KMS-11 (cell line): ENCODE data around the gene SCAMP3.
A peak's percentile ranks its signal among the peaks of the same experiment; 100 is the strongest.

Experiments
- H2AFZ ChIP-seq: fragments of 200-600 bp; sonication (generic); 2 replicates; pipeline ENCODE4 v1.6.1; 2016; ENCODE audit warnings: antibody characterized with exemption, mixed run types, low read depth
- H3K27ac ChIP-seq: fragments of 200-600 bp; sonication (generic); 2 replicates; pipeline ENCODE4 v1.6.1; 2016; ENCODE audit warnings: mild to moderate bottlenecking, mixed run types
- H3K27me3 ChIP-seq: fragments of 200-600 bp; sonication (generic); 2 replicates; pipeline ENCODE4 v1.6.1; 2017; ENCODE audit warnings: mild to moderate bottlenecking, low read depth, mixed run types, moderate library complexity; ENCODE audit not compliant: insufficient read depth
- H3K36me3 ChIP-seq: fragments of 200-600 bp; sonication (generic); 2 replicates; pipeline ENCODE4 v1.6.1; 2017; ENCODE audit warnings: mild to moderate bottlenecking, mixed run types; ENCODE audit not compliant: insufficient read depth
- H3K4me1 ChIP-seq: fragments of 200-600 bp; sonication (generic); 2 replicates; pipeline ENCODE4 v1.6.1; 2016; ENCODE audit warnings: mild to moderate bottlenecking, low read depth, mixed run types; ENCODE audit not compliant: poor library complexity, severe bottlenecking
- H3K4me2 ChIP-seq: fragments of 200-600 bp; sonication (generic); 2 replicates; pipeline ENCODE4 v1.7.0; 2016; ENCODE audit warnings: mild to moderate bottlenecking, mixed run types
- H3K4me3 ChIP-seq: fragments of 200-600 bp; sonication (generic); IDR thresholded peaks from 2 replicates; pipeline ENCODE4 v1.6.1; 2017; ENCODE audit warnings: low read depth, low read length, mixed read lengths; ENCODE audit not compliant: insufficient read depth
- H3K79me2 ChIP-seq: fragments of 200-600 bp; sonication (generic); 2 replicates; pipeline ENCODE4 v1.6.1; 2016; ENCODE audit warnings: low read depth, mixed run types; ENCODE audit not compliant: insufficient read depth
- H3K9ac ChIP-seq: fragments of 200-600 bp; sonication (generic); 2 replicates; pipeline ENCODE4 v1.6.1; 2016; ENCODE audit warnings: mild to moderate bottlenecking, mixed run types
- H4K20me1 ChIP-seq: fragments of 200-600 bp; sonication (generic); 2 replicates; pipeline ENCODE4 v1.6.1; 2016; ENCODE audit warnings: mild to moderate bottlenecking, mixed run types; ENCODE audit not compliant: insufficient read depth
- TF ChIP-seq, protein P1 (sequence below): fragments of 200-600 bp; sonication (generic); conservative IDR thresholded peaks from 2 replicates; pipeline ENCODE4 v1.6.1; 2017; ENCODE audit warnings: low read depth, mild to moderate bottlenecking, antibody characterized with exemption, low read length, moderate library complexity, mixed read lengths

The SCAMP3 gene

DNA sequence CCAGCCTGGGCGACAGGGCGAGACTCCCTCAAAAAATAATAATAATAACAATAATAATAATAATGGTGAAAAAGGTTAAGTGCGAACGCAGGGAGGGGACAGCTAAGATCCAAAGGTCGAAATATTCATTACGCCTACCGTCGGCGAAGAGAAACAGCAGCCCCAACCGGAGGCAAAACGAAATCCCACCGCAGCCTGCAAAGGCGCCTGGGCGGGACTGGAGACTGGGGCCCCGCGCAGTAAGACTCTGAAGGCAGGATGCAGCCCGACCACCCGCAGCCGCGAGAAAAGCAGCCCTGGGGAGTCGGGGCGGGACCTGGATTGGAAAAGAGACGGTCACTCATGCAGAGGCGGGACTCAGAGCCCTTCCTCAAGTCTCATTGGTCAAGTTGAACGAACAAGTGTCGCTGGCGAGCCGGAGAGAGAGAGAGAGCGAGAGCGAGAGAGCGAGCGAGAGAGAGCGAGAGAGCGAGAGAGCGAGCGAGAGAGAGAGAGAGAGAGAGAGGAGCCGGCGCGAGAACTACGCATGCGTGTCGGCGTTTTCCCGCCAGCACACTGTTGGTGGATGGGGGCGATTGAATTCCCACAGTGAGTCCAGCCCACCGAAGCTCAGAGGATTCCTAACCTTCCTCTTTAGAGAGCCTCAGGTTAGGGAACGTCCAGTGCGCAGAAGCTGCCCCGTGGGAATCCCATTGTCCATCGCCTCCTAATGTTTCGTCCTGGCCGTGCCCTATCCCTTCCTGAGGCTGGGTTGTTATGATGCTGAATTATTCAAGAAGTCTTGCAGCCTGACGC is 17.6 kb downstream of the SCAMP3 start:
- H3K36me3 ChIP-seq: no peaks in the 10 kb centered on the region
- peaks cover 38% of the 10 kb centered on the region for H3K4me1 ChIP-seq
- TF ChIP-seq, protein P1, sequence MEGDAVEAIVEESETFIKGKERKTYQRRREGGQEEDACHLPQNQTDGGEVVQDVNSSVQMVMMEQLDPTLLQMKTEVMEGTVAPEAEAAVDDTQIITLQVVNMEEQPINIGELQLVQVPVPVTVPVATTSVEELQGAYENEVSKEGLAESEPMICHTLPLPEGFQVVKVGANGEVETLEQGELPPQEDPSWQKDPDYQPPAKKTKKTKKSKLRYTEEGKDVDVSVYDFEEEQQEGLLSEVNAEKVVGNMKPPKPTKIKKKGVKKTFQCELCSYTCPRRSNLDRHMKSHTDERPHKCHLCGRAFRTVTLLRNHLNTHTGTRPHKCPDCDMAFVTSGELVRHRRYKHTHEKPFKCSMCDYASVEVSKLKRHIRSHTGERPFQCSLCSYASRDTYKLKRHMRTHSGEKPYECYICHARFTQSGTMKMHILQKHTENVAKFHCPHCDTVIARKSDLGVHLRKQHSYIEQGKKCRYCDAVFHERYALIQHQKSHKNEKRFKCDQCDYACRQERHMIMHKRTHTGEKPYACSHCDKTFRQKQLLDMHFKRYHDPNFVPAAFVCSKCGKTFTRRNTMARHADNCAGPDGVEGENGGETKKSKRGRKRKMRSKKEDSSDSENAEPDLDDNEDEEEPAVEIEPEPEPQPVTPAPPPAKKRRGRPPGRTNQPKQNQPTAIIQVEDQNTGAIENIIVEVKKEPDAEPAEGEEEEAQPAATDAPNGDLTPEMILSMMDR: peak; percentile 91
- peak overlapping the region; percentile 97 for H3K4me3 ChIP-seq
- H3K9ac ChIP-seq: peak overlapping the region; percentile 67
- peak overlapping the region; percentile 84 for H2AFZ ChIP-seq
- H3K27ac ChIP-seq: peak overlapping the region; percentile 52
- peak overlapping the region; percentile 77 for H3K4me2 ChIP-seq
- H3K27me3 ChIP-seq: no peaks in the 10 kb centered on the region
- no peaks in the 10 kb centered on the region for H3K79me2 ChIP-seq
- H4K20me1 ChIP-seq: no peaks in the 10 kb centered on the region

DNA sequence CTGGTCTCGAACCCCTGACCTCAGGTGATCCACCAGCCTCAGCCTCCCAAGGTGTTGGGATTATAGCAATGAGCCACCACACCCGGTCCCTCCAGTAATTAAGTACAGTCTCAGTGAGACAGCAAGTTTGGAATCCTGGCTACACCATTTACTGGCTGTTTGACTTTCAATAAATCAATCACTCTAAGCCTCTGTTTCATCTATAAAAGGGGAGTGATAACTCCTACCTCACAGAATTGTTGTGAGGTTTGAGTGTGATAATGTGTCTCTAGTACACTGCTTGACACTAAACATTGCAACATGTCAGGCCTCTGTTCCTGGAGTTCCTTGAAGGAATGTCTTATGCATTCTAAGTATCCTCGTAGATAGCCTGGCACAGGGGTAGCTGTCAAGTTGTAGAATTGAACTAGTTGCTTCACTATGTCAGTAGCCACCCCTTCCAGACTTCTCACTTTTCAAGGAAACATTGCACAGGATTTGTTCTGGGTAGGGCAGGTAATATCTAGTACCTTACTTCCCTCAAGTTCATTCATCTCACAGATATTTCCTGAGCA is 19.3 kb downstream of the SCAMP3 start:
- Histone ChIP-seq H3K79me2 (no peaks in the 10 kb centered on the region), H3K4me1 (peaks cover 38% of the 10 kb centered on the region), H3K27me3 (no peaks in the 10 kb centered on the region), H3K27ac (no peak overlapping the region), H3K9ac (no peak overlapping the region), H2AFZ (no peak overlapping the region), H4K20me1 (no peaks in the 10 kb centered on the region), H3K4me3 (no peak overlapping the region), H3K36me3 (no peaks in the 10 kb centered on the region), H3K4me2 (no peak overlapping the region)
- TF ChIP-seq, protein P1: no peak

DNA sequence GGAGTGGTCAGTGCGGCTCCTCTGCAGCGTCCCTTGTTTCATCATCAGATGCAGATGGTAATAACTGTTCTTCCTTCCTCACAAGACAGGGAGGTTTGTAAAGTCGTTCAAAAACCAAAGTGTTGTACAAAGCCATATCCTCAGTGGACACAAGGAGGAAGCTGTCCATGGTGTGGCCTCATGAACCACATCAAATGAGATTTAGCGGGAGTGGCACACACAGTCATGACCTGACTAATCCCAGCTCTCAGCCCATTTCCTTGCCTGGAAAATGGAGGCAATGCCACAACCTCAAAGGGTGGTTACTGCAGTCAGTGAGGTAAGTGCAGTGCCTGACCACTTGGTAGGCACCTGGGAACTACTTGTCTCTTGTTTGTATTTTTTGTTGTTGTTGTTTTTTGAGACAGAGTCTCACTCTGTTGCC is 20.3 kb downstream of the SCAMP3 start:
- Histone ChIP-seq H3K4me1 (peaks cover 38% of the 10 kb centered on the region), H3K36me3 (no peaks in the 10 kb centered on the region; the same call in 1 of the 2 replicates), H3K4me3 (no peak overlapping the region), H3K27ac (no peak overlapping the region), H3K9ac (no peak overlapping the region), H3K79me2 (no peaks in the 10 kb centered on the region), H3K4me2 (peak overlapping the region; percentile 44; the same call in 1 of the 2 replicates), H4K20me1 (no peaks in the 10 kb centered on the region), H3K27me3 (no peaks in the 10 kb centered on the region), H2AFZ (peak overlapping the region; percentile 57; the same call in 1 of the 2 replicates)
- TF ChIP-seq, protein P1: no peak

DNA sequence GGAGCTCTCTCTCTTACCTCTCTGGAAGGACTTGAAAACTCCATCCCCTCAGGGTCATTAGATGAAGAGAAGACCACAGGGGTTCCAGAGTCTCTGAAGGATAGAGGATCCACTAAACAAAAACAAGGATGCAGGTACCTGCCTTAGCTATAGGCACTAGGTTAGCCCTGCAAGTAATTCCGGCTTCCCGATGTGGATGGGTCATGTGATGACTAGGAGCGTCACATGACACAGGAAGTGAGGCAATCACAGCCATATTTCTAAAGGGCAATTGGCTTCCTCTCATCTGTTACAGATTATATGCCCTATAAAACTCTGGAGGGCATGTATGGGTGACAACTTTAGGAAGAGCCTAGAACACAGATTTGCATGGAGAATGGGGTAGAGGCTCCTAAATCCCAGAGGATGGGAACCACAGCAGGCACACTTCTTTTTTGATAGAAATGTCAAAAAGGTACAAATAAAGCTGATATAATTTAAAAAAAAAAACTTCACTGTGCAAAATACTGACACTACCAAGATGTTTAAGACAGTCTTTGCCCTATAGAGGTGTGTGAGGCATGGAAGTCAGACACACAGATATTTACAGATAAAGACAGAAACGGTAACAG is 21.0 kb downstream of the SCAMP3 start:
- TF ChIP-seq, protein P1: no peak
- Histone ChIP-seq H3K4me1 (peaks cover 38% of the 10 kb centered on the region), H4K20me1 (no peaks in the 10 kb centered on the region), H3K79me2 (no peaks in the 10 kb centered on the region), H3K4me2 (peak overlapping the region; percentile 44), H3K4me3 (peak overlapping the region; percentile 98), H3K27ac (no peak overlapping the region), H2AFZ (peak overlapping the region; percentile 57), H3K9ac (peak overlapping the region; percentile 5; the same call in 1 of the 2 replicates), H3K36me3 (no peaks in the 10 kb centered on the region; the same call in 1 of the 2 replicates), H3K27me3 (no peaks in the 10 kb centered on the region)
